ENCODE measurements around the gene HOXD8. TPM values are rescaled to one million over a fixed set of nuclear protein-coding genes. Genes with fewer than 3 reads are reported as not detected.

The HOXD8 gene
- polyA plus RNA-seq, 1 donor = 4.0 TPM

- no peak for DNase-seq
Measured at GRCh38 chr2:176118601-176119339, 10.7 kb upstream of the HOXD8 start.

DNA sequence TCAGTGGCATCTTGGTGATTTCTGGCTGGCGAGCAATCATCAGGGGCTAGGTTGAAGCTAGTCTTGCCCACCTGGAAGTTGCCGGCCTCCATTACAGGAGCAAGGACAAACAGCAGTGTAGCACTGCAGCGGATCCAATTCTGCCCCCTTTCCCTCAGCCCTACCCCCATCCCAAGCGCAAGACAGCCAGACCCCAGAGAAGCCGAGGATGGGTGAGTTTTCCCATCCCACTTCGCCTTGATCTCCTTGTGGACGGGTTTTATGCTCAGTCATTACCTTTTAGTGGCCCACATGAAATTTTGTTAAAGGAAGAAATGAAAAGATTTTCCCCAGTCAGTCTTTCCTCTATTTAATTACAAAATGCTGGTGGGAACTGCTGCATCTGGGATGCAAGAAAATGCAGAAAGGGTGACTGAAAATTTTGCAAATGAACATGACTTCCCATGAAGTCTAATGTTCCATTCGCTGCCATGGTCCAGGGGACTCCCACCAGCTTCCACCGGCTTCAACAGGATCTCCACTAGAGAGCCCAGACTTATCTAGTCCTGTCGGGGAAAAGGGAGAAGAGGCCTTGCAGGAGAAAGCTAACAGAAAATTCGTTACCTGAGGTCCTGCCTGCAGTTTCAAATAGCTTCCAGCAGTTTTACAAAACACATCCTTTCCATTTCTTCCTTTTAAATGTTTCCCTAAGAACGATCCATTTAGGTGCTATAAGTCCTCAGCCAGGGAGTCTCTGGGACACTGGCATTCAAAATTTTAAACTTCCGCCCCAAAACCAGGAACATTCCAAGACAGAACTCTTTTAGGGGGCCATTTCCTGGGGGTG, 8.9 kb upstream of the HOXD8 start:
- Histone ChIP-seq H3K27me3 (ENCODE audit: control insufficient read depth, insufficient read depth, low read length) (peaks cover 99% of the 10 kb centered on the region), H3K9me3 (ENCODE audit: control insufficient read depth, low read depth, low read length) (peaks cover 33% of the 10 kb centered on the region), H3K27ac (ENCODE audit: low read length) (no peak overlapping the region), H3K36me3 (ENCODE audit: control insufficient read depth, insufficient read depth, low read length) (no peaks in the 10 kb centered on the region), H3K4me1 (ENCODE audit: control insufficient read depth, insufficient read depth, low read length) (peaks cover 3% of the 10 kb centered on the region), H3K4me3 (ENCODE audit: low read length) (no peak overlapping the region)
- 0% methylated on average over 1 of the region's 13 CpGs for WGBS (ENCODE audit: insufficient coverage, low lambda C conversion rate)
- DNase-seq = no peak

More at GRCh38 chr2:176118601-176119339, 10.7 kb upstream of the HOXD8 start:
- Histone ChIP-seq H3K27ac (ENCODE audit: low read length) (no peak overlapping the region), H3K27me3 (ENCODE audit: control insufficient read depth, insufficient read depth, low read length) (peaks cover 99% of the 10 kb centered on the region), H3K9me3 (ENCODE audit: control insufficient read depth, low read depth, low read length) (peaks cover 32% of the 10 kb centered on the region), H3K4me3 (ENCODE audit: low read length) (no peak overlapping the region), H3K4me1 (ENCODE audit: control insufficient read depth, insufficient read depth, low read length) (peaks cover 3% of the 10 kb centered on the region), H3K36me3 (ENCODE audit: control insufficient read depth, insufficient read depth, low read length) (no peaks in the 10 kb centered on the region)
- 20% methylated on average over 2 of the region's 24 CpGs for WGBS (ENCODE audit: insufficient coverage, low lambda C conversion rate)

DNA sequence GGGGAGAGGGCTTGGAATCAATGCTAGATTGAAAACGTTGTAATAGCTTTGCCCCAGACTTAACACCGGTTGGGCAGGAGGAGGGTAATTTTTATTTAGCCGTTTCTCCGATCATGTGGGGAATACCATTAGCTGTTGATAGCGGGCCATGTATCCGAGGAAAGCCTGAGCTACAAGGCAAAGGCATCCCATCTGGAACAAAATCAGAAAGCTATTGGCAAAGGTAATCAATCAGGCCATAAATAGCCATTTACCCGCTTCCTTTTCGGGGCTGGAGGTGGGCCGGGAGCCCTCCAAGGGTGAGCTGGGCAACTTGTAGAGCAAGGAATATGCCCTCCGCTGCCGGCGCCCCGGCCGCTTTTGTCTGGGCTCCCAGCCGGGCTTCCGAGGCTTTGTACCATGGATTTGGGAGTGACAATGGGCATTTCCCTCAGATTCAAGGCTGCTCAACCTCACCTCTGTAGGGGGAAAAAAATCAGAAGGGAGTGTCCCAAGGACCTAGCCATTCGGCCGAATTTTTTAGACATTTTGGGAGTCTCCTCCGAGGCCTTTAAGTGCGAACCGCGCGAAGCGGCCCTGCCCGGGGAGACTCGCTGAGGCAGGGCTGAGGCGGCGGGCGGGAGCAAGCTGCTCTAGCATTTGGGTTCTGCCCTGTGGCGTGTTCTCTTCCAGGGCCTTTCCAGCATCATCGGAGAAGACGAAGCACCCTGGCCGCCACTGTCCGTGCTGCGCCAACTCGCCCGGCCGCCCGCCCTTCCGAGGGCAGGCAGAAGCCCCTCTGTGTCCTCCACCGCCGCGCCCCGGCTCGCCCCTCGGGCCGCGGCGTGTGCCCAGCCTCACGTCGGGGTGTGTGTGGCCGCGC, 8.1 kb upstream of the HOXD8 start:
- Histone ChIP-seq H3K36me3 (ENCODE audit: control insufficient read depth, insufficient read depth, low read length) (no peaks in the 10 kb centered on the region), H3K4me1 (ENCODE audit: control insufficient read depth, insufficient read depth, low read length) (peaks cover 3% of the 10 kb centered on the region), H3K27me3 (ENCODE audit: control insufficient read depth, insufficient read depth, low read length) (peaks cover 98% of the 10 kb centered on the region), H3K27ac (ENCODE audit: low read length) (no peak overlapping the region), H3K9me3 (ENCODE audit: control insufficient read depth, low read depth, low read length) (peaks cover 26% of the 10 kb centered on the region), H3K4me3 (ENCODE audit: low read length) (no peak overlapping the region)
- DNase-seq = no peak
- WGBS (ENCODE audit: insufficient coverage, low lambda C conversion rate) = 0% methylated on average over 4 of the region's 53 CpGs

DNA sequence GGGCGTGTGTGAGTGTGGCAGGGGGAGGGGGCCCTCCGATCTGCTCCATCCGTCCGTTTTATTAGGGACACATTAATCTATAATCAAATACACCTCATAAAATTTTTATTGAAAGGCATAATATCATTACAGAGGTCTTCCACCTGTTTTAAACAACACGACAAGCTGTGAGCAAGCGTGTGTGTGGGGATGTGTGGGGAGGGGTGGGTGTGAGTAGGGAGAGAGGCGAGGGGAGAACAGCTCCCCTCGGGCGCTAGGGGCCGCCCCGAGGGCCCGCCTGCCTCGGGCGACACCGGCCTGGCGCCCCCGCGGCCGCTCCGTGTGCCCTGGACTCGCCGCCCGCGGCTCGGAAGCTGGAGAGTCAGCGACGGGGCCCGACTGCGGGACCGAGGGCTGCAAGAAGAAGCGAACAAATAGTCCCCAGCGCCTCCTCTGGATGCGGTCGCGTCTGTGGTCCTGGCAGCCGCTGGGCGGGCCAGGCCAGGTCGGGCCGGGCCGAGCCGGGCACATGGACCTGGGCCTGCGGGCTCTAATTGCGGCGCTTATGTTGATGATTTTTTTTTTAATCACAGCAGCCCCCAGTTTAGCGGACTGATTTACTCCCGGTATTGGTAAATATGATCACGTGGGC, 7.3 kb upstream of the HOXD8 start:
- no peak for DNase-seq
- H3K36me3 ChIP-seq (ENCODE audit: control insufficient read depth, insufficient read depth, low read length) = no peaks in the 10 kb centered on the region
- H3K4me3 ChIP-seq (ENCODE audit: low read length) = peak overlapping the region; percentile 18
- WGBS (ENCODE audit: insufficient coverage, low lambda C conversion rate) = no CpG with 5 or more reads among the region's 47 CpGs
- peaks cover 3% of the 10 kb centered on the region for H3K4me1 ChIP-seq (ENCODE audit: control insufficient read depth, insufficient read depth, low read length)
- H3K27ac ChIP-seq (ENCODE audit: low read length) = no peak overlapping the region
- peaks cover 24% of the 10 kb centered on the region for H3K9me3 ChIP-seq (ENCODE audit: control insufficient read depth, low read depth, low read length)
- peaks cover 97% of the 10 kb centered on the region for H3K27me3 ChIP-seq (ENCODE audit: control insufficient read depth, insufficient read depth, low read length)

- H3K4me3 ChIP-seq (ENCODE audit: low read length) = peak within 1 kb of the TSS; percentile 18
- peaks cover 3% of the 10 kb centered on the region for H3K4me1 ChIP-seq (ENCODE audit: control insufficient read depth, insufficient read depth, low read length)
- WGBS (ENCODE audit: insufficient coverage, low lambda C conversion rate) = no CpG with 5 or more reads among the region's 84 CpGs
- H3K27me3 ChIP-seq (ENCODE audit: control insufficient read depth, insufficient read depth, low read length) = peaks cover 96% of the 10 kb centered on the region
- H3K9me3 ChIP-seq (ENCODE audit: control insufficient read depth, low read depth, low read length) = peaks cover 18% of the 10 kb centered on the region
- DNase-seq = no peak
- no peaks in the 10 kb centered on the region for H3K36me3 ChIP-seq (ENCODE audit: control insufficient read depth, insufficient read depth, low read length)
- no peak within 1 kb of the TSS for H3K27ac ChIP-seq (ENCODE audit: low read length)
Measured at GRCh38 chr2:176122683-176123410, 6.7 kb upstream of the HOXD8 start, which contains the start of gene HOXD9. Gene HOXD9, plus strand, starts transcription at chr2:176122719. Its CDS starts 50 bp downstream, at chr2:176122769.

- H3K4me3 ChIP-seq (ENCODE audit: low read length) = peak overlapping the region; percentile 9
- WGBS (ENCODE audit: insufficient coverage, low lambda C conversion rate) = no CpG with 5 or more reads among the region's 40 CpGs
- peaks cover 3% of the 10 kb centered on the region for H3K4me1 ChIP-seq (ENCODE audit: control insufficient read depth, insufficient read depth, low read length)
- peaks cover 16% of the 10 kb centered on the region for H3K9me3 ChIP-seq (ENCODE audit: control insufficient read depth, low read depth, low read length)
- DNase-seq = no peak
- H3K27me3 ChIP-seq (ENCODE audit: control insufficient read depth, insufficient read depth, low read length) = peaks cover 96% of the 10 kb centered on the region
- H3K27ac ChIP-seq (ENCODE audit: low read length) = no peak overlapping the region
- no peaks in the 10 kb centered on the region for H3K36me3 ChIP-seq (ENCODE audit: control insufficient read depth, insufficient read depth, low read length)
Measured at GRCh38 chr2:176123411-176124109, 5.9 kb upstream of the HOXD8 start.

DNA sequence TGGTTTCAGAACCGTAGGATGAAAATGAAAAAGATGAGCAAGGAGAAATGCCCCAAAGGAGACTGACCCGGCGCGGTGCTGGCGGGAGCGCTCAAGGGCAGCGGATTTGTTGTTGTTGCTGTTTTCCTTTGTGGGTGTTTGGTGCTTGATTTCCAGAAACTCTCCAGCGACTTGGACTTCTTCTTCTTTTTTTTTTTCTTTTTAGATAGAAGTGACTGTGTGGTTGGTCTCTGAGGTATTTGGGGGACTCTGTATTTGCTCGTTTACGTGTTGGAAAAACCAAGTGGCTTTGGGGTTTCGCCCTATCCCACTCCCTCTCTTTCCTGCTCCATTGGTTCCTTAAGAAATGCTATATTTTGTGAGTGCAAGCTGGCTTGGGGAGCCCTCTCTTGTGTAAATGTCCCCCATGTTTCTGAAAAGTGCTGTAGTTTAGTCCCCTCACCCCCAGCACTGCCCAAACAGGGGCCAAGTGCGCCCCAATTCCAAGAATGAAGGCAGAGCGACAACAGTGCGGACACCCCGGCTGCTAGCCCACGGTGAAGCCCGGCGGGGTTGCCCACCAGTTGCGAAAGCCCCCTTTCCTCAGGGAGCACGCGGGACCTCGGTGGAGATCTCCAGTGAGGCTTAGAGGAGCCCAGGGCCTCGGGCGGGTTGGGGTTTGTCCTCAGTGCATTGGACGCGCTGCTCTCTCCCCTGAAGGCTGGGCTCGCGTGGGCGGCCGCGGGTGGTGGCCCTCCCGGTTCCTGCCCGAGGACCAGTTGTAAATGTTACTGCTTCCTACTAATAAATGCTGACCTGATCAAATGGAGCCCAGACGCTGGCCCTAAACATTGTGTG, 5.2 kb upstream of the HOXD8 start:
- WGBS (ENCODE audit: insufficient coverage, low lambda C conversion rate) = no CpG with 5 or more reads among the region's 34 CpGs
- Histone ChIP-seq H3K4me3 (ENCODE audit: low read length) (no peak overlapping the region), H3K36me3 (ENCODE audit: control insufficient read depth, insufficient read depth, low read length) (no peaks in the 10 kb centered on the region), H3K4me1 (ENCODE audit: control insufficient read depth, insufficient read depth, low read length) (peaks cover 3% of the 10 kb centered on the region), H3K27me3 (ENCODE audit: control insufficient read depth, insufficient read depth, low read length) (peaks cover 97% of the 10 kb centered on the region), H3K27ac (ENCODE audit: low read length) (no peak overlapping the region), H3K9me3 (ENCODE audit: control insufficient read depth, low read depth, low read length) (peaks cover 18% of the 10 kb centered on the region)
- no peak for DNase-seq

DNA sequence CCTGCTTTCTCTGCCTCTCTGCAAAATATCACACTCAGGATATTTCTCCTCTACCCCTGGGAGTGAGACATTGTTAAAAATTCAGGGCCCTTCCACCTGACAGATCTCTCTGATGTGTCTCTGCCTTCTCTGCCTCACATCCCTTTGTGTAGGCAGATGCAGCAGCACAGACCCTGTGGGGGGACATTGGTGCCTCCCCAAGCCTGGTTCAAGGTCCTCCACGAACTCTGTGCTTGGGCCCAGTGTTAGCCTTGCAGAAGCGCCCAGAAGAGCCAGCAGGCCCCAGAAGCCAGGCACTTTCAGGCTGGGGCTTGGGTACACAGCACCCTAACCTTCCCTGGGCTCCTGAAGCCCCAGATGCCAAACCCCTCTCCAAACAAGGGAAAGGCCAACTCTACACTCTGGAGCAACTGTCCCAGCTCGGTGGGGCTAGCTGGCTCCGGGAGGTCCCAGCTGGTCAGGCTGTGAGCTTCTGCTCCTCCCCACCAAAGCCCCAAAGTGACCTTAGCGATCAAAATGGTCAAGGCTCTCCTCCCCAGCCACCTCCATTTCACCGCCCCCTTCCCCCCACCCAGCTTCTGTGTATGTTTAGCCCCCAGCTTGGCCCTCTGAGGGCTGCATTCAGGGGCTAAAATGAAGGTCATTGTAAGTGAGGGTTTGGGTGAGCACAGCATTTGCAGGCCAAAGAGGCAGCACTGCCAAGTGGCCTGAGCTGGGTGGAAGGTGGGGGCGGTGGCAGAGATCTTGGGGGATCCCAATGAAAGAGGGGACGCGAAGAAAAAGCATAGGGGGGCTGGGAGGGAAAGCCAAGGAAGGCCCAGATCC, 4.3 kb upstream of the HOXD8 start:
- no peak for DNase-seq
- H3K36me3 ChIP-seq (ENCODE audit: control insufficient read depth, insufficient read depth, low read length) = no peaks in the 10 kb centered on the region
- H3K27me3 ChIP-seq (ENCODE audit: control insufficient read depth, insufficient read depth, low read length) = peaks cover 91% of the 10 kb centered on the region
- H3K4me1 ChIP-seq (ENCODE audit: control insufficient read depth, insufficient read depth, low read length) = peaks cover 3% of the 10 kb centered on the region
- H3K4me3 ChIP-seq (ENCODE audit: low read length) = no peak overlapping the region
- peaks cover 20% of the 10 kb centered on the region for H3K9me3 ChIP-seq (ENCODE audit: control insufficient read depth, low read depth, low read length)
- no peak overlapping the region for H3K27ac ChIP-seq (ENCODE audit: low read length)
- WGBS (ENCODE audit: insufficient coverage, low lambda C conversion rate) = no CpG with 5 or more reads among the region's 9 CpGs
